Activated naive CD4-positive, alpha-beta T cell (primary cell): ENCODE measurements around the gene ABHD16B.
"Not testable (repeated sequence)": the region's sequence is repeated elsewhere in the genome, so short reads cannot be mapped to it uniquely, and the experiment has no call there.

Source experiments
- DNase-seq, 4 experiments: peaks; one replicate each; lab custom pipeline; 2025; lab: John Stamatoyannopoulos, UW

The ABHD16B gene

DNA sequence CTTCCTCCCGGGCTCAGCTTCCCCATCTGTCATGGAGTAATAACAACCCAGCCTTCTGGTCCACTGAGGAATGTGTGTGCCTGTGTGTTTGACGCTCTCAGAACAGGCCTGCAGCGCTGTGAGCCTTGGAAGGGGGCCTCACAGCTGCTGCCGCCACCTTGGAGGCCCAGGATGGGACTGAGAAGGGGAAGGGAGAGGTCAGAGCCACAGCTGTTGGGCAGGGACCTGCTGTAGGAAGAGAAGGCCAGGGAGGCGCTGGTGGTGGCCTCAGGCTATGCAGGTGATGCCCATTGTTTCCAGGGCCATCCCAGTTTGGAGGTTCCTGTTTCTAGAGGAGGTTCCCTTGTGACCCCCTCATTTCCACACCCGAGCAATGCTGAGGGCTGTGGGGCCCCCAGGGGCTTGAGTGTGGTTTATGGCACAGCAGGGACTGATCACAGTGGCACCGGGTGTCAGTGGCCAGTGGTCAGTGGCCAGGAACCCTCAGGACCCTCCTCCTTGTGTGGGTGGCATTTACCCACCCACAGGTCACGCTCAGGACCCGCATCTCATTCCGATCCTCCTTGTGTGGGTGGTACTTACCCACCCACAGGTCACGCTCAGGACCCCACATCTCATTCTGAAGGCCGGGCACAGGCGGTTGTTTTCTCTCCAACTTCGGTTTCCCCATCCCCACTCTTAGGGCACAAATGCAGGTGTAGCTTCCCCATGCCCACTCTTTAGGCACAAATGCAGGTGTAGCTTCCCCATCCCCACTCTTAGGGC, 17.8 kb downstream of the ABHD16B start:
- no peak for DNase-seq

- not testable (repeated sequence) for DNase-seq
These were observed 19.6 kb downstream of the ABHD16B start for GRCh38 chr20:63880901-63881300.

DNA sequence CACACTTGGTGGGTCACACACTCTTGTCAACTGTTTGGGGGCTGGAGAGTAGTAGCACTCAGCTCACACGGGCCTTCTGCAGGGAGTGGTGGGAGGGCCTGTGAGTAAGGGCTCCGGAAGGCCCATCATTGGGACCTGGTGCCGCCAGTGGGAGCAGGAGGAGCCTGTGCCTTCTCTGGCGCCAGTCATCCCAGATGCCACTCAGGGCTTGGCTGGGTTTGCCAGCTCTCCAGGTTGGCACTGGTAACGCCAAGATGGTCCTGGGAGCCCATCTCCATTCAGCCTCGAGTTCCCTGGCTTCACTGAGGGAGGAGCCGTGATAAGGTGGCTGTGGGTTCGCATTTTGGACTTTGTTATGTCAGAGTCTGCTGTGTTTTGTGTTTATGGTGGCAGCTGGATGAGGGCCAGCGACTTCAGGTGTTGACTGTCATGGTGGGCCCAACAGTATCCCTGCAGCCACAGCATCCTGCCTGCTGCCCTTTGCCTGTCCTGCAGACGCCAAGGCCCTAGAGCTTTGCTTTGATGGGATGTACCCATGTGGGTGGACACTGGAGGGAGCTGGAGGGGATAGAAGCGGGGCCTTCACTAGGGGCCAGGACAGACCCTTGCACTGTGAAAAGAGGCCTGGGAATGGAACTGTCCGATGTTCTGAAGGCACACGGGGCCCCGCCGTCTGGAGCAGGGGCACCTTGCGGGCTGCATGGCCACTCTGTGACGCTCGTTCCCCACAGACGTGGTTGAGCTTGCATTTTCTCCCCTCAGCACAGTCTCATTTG, 20.3 kb downstream of the ABHD16B start:
- DNase-seq = no peak

GRCh38 chr20:63882257-63883200, 21.2 kb downstream of the ABHD16B start:
- DNase-seq = no peak

DNA sequence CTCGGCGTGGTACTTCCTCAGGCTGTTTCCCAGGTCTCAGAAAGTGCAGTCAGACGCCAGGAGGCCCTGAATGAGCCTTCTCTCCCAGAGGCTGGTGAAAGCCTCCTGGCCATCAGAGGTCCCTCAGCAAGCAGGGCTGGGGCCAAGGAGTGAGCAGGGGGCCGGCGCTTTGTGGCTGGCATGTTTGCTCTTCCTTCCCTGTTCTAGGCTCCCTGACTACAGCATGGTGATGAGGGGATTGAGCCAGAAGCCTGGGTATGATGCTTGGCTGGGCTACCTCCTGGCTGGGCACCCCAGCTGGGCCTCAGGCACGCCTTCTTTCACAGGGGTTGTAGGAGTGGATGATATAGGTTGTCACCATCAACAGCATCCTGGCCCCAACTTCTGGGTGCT, 21.9 kb downstream of the ABHD16B start:
- no peak for DNase-seq

DNA sequence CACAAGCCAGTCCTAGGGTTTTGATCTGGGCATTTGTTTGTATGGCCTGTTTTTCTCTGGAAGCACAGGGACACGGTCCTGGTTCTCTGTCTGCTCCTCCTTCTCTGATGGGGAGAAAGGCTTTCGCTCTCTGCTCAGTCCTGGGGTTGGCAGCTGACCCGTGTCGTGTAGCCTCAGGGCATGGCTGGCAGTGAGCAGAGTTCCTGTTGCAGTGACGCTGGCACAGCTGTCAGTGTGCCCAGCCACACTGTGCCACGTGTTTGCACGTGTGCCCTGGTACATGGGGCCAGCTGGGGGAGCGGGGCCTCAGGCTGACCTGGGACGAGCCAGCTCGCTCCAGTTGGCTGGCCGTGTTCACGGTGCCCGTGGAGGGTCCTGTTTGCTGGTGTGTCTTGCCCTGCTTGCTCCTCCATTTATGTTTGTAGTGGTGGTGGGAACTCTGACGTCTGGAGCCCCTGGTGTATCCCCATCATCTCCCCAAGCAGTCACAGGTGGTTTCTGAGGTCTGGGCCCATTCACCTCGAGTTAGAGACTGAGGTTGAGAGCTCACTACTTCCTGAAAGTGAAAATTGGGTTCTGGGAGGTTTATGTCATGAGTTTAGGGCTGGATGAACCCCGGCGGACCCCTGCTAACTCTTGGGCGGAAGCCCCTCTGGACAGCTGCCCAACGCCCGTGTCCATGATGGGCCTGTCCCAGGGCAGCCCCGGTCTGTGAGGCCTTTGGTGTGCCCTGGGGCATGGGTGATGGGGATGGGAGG, 23.4 kb downstream of the ABHD16B start:
- no peak for DNase-seq

GRCh38 chr20:63885264-63886053, 24.2 kb downstream of the ABHD16B start:
- no peak for DNase-seq

- DNase-seq = no peak
These were observed 24.7 kb downstream of the ABHD16B start for GRCh38 chr20:63886054-63886419.

DNA sequence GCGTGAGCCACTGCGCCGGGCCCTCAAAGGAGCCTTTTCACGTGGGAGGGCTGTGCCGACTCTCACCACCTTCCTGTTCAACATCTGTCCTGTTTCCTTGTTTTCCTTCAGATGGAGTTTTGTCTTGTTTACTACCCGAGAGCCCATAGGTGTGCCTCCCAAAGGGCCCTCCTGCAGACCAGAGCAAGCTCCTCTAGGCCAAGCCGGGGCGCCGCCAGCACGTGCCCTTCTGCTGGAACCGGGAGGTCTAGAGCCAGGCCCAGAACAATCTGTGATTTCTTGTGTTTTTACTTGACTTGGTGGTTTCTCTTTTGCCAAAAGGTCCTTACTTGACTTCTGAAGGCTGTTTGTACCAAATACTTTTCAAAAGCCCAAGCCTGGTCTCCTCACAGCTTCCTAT, 25.6 kb downstream of the ABHD16B start:
- no peak for DNase-seq

GRCh38 chr20:63889241-63890200, 28.2 kb downstream of the ABHD16B start:
- DNase-seq = no peak

DNA sequence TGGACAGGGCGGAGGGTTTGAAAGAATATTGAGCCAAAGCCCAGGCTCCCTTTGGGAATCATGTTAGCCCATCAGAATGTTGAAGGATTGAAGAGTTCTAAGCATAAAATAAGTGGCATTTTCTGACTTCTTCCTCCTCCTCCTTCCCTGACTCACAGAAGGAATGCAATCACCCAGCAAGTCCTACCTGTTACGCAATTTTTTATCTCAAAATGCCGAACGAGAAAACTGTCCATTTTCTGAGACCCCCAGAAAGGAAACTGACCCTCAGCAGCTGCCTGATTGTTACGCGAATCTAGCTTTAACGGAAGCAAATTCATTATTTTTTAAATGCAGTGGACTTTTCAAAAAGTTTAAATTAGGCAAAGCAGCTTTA, 28.9 kb downstream of the ABHD16B start:
- DNase-seq = no peak

- no peak for DNase-seq
These were observed 29.3 kb downstream of the ABHD16B start for GRCh38 chr20:63890616-63891015.

DNA sequence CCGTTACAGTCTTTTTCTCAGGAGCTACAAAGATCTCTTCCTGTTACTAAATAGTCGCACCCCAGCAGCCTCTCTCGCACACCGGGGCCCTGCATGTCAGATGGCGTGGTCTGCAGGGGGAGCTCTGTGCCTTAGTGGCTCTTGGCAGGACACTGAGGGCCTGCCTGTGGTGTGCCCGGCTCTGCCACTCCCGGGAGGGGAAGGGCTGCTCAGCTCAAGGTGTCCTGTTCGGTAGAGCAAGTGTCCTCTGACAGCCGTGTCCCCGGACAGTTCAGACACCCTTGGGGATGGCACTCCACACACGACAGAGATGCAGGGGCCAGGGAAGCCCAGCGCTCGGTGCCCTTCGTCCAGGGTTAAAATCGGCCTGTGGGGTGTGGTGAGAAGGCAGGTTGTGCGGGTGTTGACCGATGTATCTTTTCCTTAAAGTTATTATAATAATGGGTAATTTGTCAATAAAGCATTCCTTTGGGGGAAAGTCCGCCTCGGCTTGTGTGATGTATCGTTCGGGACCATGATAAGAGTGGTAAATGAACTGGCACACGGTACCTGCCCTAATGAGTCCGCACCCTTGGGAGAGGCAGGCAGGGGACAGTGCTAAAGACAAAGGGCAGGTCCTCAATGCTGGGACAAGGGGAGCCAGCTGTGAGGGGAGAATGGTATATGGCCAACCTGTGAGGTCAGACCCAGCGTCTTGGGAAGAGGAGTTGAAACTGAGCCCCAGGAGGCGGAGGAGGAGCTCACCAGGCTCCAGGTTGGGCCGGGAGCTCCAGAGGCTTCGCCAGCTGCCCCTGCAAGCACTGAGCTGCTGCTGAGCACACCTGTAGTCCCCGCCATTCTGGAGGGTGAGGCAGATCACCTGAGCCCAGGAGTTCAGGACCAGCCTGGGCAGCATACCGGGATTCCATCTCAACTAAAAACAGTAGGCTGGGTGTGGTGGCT, 30.0 kb downstream of the ABHD16B start:
- DNase-seq = no peak

GRCh38 chr20:63892402-63892801, 31.1 kb downstream of the ABHD16B start:
- no peak for DNase-seq

GRCh38 chr20:63893999-63894357, 32.7 kb downstream of the ABHD16B start:
- DNase-seq = no peak

GRCh38 chr20:63894358-63895201, 33.3 kb downstream of the ABHD16B start, which contains the start of gene DNAJC5:
Gene DNAJC5, plus strand, starts transcription at chr20:63895126. Its CDS starts 33,220 bp downstream, at chr20:63928346.
- DNase-seq = peak; percentile 82 to 96 (median 88)

DNA sequence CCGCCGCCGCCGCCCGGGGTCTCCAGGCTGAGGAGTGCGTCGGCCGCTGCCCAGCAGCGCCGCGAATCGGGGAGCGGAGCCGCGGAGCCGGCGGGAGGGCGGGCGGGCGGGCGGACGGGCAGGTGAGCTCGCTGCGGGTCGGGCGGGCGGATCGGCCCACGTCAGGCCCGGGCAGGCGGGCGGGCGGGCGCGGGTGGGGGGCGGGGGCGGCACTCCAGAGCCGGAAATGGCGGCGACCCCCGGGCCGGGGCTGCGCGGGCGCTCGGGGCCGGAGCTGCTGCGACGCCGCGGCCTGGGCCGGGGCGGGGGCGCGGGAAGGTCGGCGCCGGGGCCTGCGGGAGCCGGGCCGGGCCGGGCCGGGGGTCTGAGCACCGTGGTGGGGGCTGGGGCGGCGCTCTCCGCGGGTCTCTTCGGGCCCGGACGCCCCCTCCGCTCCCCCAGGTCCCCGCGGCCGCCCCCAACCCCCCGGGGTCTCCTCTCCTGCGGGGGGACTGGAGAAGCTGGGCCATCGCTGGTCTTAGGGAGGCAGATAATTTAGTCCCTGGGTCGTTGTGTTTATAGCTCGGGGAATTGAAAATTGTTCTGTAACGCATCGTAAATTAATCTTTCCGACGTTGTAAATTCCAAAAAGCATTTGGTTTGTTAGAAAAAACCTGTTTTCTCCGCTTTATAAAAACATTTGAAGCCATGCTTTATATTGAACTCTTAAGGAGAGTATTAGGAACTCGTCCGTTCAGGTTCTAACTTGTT, 34.1 kb downstream of the ABHD16B start:
- no peak for DNase-seq
